HG02852 (cell line): ENCODE measurements around the gene RRP9.
"Not testable (repeated sequence)": the region's sequence is repeated elsewhere in the genome, so short reads cannot be mapped to it uniquely, and the experiment has no call there.

Source experiments
- ATAC-seq: cut with Tn5 transposase; IDR thresholded peaks from one replicate; pipeline ENCODE4 v1.9.1; 2021; ENCODE audit warnings: mild to moderate bottlenecking, moderate library complexity; ENCODE audit not compliant: unreplicated experiment

RRP9 gene

GRCh38 chr3:51927061-51927977, 14.4 kb downstream of the RRP9 start:
- no peak for ATAC-seq

DNA sequence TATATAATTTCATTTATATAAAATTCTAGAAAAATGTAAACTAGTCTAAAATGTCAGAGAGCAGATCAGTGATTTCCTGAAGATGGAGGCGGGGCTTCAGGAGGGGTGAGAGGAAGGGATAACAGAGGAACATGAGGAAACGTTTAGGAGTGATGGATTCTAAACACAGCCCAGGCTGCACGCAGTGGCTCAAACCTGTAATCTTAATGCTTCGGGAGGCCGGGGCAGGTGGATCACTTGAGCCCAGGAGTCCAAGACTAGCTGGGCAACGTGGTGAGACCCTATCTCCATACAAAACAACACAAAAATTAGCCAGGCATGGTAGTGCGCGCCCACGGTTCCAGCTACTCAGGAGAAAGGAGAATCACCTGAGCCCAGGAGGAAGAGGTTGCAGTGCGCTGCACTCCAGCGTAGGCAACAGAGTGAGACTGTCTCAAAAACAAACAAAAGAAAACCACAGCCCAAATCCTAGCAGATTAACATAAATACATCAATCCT, 20.6 kb downstream of the RRP9 start:
- no peak for ATAC-seq

GRCh38 chr3:51916418-51916817, 25.3 kb downstream of the RRP9 start:
- ATAC-seq, result no peak

DNA sequence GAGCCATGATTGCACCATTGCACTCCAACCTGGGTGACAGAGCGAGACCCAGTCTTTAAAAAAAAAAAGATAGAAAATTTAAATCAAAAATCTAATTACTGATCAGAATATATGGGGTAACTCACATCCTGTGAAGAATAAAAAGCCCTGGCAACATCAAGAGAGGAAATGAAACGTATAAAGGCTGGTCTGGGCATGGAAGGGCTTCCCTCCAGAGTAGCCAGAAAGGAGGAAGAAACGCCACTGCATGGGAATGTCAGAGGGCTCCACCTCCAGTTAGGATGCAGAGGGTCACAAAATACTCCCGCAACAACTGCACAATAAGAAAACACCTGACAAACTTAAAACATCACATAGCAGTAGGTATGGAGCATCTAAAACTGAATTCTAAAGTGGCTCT, 33.7 kb downstream of the RRP9 start:
- ATAC-seq, result no peak

DNA sequence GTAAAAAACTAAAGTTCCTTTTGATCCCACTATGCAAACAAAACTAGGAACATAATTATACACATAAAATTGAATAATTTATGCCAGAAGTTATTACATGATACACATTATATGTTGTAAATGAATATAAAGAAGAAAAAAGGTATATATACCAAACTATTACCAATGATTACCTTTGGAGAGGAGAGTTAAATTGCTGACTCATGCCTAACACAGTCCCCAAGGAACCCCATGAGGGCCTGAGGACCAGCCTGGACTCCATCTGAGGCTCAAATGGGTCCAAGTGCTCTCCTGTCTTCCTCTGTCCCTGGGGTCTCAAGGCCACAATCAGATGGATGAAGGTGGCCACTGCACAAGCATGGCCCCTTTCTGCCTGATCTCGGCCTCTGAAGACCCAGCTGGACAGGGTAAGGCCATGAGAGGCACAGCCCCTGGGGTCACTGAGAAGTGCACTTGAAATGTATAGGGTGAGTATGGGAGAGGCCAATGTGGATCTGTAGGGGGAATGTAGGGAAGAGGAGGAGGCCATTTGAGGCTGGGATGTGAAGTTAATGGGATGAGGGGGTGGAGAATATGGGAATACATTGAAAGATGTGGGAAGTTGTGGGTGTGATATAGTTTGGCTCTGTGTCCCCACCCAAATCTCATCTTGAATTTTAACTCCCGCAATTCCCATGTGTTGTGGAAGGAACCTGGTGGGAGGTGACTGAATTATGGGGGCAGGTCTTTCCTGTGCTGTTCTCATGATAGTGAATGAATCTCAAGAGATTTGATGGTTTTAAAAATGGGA, 37.5 kb downstream of the RRP9 start:
- ATAC-seq, result no peak

GRCh38 chr3:51902361-51902760, 39.3 kb downstream of the RRP9 start:
- ATAC-seq, result not testable (repeated sequence)

- not testable (repeated sequence) for ATAC-seq
These were observed 41.7 kb downstream of the RRP9 start for GRCh38 chr3:51900043-51900442.

DNA sequence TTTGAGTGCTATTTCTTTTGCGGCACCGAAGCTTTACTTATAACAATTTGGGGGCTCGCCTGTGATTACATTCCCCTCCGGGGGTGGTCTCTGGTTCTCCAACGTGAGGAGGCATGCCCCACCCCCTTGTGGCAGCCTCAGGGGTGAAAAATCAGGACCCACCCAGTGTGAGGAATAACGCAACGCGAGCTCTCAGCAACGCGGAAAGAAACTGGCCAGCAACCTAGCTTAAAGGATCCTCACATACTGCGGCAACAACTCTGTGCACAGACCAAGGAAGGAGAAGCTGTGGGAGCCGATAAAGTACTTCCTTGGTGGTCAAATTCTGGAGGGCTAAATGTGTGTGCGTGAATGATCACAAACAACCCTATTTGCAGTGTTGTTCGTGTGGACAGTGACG, 44.3 kb downstream of the RRP9 start:
- ATAC-seq, result no peak

- no peak for ATAC-seq
These were observed 44.9 kb downstream of the RRP9 start for GRCh38 chr3:51896607-51897305.

- no peak for ATAC-seq
These were observed 46.8 kb downstream of the RRP9 start for GRCh38 chr3:51894939-51895338.

DNA sequence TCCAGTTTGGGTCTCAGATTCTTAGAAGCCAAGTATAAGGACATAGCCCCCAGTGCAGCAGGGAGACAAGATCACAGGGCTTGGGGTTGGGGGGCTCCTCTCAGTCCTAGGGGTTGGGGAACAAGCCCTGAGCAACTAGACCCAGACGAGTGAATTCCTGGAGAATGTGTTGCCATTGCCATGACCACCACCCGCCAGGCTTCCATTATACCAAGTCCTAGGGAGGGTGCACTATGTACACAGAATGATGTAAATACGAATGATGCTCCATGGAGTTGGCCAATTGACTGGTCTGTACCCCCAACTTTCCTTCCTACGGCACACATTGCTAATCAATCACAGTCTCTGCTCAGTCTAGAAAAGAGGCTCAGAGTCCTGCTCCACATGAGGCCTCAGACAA, 47.3 kb downstream of the RRP9 start:
- ATAC-seq, result no peak

GRCh38 chr3:51891242-51892039, 50.3 kb downstream of the RRP9 start:
- no peak for ATAC-seq

DNA sequence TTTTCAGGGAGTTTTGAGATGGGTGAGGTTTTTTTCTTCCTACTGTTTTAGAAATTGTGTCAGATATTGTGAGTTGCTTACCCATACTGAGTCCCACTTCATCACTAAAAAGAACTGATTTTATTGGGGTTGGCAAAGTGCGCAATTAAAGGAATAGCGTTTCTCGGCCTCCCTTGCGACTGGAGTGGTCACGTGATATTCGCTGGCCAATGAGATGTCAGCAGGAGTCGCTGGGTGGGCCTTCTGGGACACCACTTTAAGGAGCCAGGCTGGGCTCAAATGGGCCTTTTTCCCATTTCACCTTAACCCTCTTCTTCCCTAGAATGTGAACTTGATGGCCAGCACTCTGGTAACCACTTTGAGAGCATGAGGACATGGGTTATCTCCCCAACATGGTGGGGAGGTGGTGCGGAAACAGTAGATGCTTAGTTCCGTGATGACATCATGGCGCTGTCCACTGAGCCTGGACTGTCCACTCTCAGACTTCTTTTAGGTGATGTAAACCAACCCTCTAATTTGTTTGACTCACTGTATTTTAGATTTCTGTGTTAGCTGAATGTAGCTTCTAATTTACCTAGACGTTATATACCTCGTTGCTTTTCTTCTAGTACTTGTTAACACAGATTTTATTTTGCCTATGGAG, 53.1 kb downstream of the RRP9 start:
- ATAC-seq, result no peak

- no peak for ATAC-seq
These were observed 54.1 kb downstream of the RRP9 start for GRCh38 chr3:51887620-51888019.

- ATAC-seq, result no peak
These were observed 55.3 kb downstream of the RRP9 start for GRCh38 chr3:51886447-51886846.
